WTC11 (cell line): Measurements from ENCODE around the gene SRGAP1. TPM values are rescaled to one million over a fixed set of nuclear protein-coding genes. Genes with fewer than 3 reads are reported as not detected.

Source experiments
- ATAC-seq: fragments of 200-7000 bp; cut with Tn5 transposase; 2 replicates; pipeline ENCODE4 v1.10.0; 2021; ENCODE audit warnings: mild to moderate bottlenecking, moderate library complexity
- CTCF ChIA-PET: fragments of 300-600 bp; sonication (Branson Sonifier 250); formaldehyde crosslinking; loops from one replicate; lab custom pipeline; 2021; ENCODE audit warnings: antibody characterized with exemption; lab: Charles Lee
- POLR2A ChIA-PET: fragments of 350-600 bp; sonication (Branson Sonifier 250); formaldehyde crosslinking; loops from one replicate; lab custom pipeline; 2021; ENCODE audit warnings: antibody characterized with exemption; lab: Charles Lee
- DNase-seq: peaks from one replicate; pipeline ENCODE4 v3.0.0; 2021; ENCODE audit warnings: low spot score
- H3K27ac Mint-ChIP-seq: 2 replicates; pipeline ENCODE4 v1.8.0; 2021; ENCODE audit warnings: mixed read lengths
- H3K27me3 Mint-ChIP-seq: 2 replicates; pipeline ENCODE4 v1.8.0; 2021; ENCODE audit warnings: low read depth, mild to moderate bottlenecking, moderate library complexity, mixed read lengths
- H3K36me3 Mint-ChIP-seq: 2 replicates; pipeline ENCODE4 v1.8.0; 2021; ENCODE audit warnings: mixed read lengths
- H3K4me1 Mint-ChIP-seq: 2 replicates; pipeline ENCODE4 v1.8.0; 2022; ENCODE audit warnings: mixed read lengths
- H3K4me3 Mint-ChIP-seq: 2 replicates; pipeline ENCODE4 v1.8.0; 2021; ENCODE audit warnings: mild to moderate bottlenecking, moderate library complexity, mixed read lengths
- H3K9me3 Mint-ChIP-seq: 2 replicates; pipeline ENCODE4 v1.8.0; 2021; ENCODE audit warnings: mixed read lengths
- ATF6 ChIP-seq: sonication (generic); formaldehyde crosslinking; IDR thresholded peaks from 2 replicates; pipeline ENCODE4 v1.8.1; 2023; ENCODE audit warnings: mild to moderate bottlenecking, missing genetic modification reagents
- CREM ChIP-seq: sonication (generic); formaldehyde crosslinking; IDR thresholded peaks from 2 replicates; pipeline ENCODE4 v1.8.1; 2022; ENCODE audit warnings: mild to moderate bottlenecking, missing genetic modification reagents, moderate library complexity
- HMGXB4 ChIP-seq: sonication (generic); formaldehyde crosslinking; IDR thresholded peaks from 2 replicates; pipeline ENCODE4 v1.8.1; 2023; ENCODE audit warnings: mild to moderate bottlenecking, moderate library complexity, missing genetic modification reagents
- IRF2 ChIP-seq: sonication (generic); formaldehyde crosslinking; IDR thresholded peaks from 2 replicates; pipeline ENCODE4 v1.8.0; 2022; ENCODE audit warnings: low read depth, missing genetic modification reagents, borderline replicate concordance
- NFYB ChIP-seq: sonication (generic); formaldehyde crosslinking; conservative IDR thresholded peaks from 2 replicates; pipeline ENCODE4 v1.8.0; 2022; ENCODE audit warnings: low read depth, missing genetic modification reagents
- OVOL2 ChIP-seq: fragments of 250-450 bp; sonication (Bioruptor Pico); IDR thresholded peaks from 2 replicates; pipeline ENCODE4 v1.9.0; 2021; ENCODE audit warnings: mild to moderate bottlenecking, borderline replicate concordance
- RORB ChIP-seq: fragments of 250-450 bp; sonication (Bioruptor Pico); IDR thresholded peaks from 2 replicates; pipeline ENCODE4 v1.9.0; 2021; ENCODE audit warnings: mild to moderate bottlenecking
- ZBTB43 ChIP-seq: sonication (generic); formaldehyde crosslinking; IDR thresholded peaks from 2 replicates; pipeline ENCODE4 v1.8.1; 2023; ENCODE audit warnings: mild to moderate bottlenecking, missing genetic modification reagents
- total RNA-seq: library from RNA; stranded (reverse); gene quantifications from 3 replicates; pipeline ENCODE4 v1.2.3, GENCODE V29; 2021
- TF ChIP-seq, protein P1 (sequence below): sonication (generic); formaldehyde crosslinking; IDR thresholded peaks from 2 replicates; pipeline ENCODE4 v1.8.1; 2023; ENCODE audit warnings: mild to moderate bottlenecking, missing genetic modification reagents, borderline replicate concordance
- TF ChIP-seq, protein P2 (sequence below): sonication (generic); formaldehyde crosslinking; IDR thresholded peaks from 2 replicates; pipeline ENCODE4 v1.8.0; 2022; ENCODE audit warnings: mild to moderate bottlenecking, missing genetic modification reagents
- TF ChIP-seq, protein P3 (sequence below): fragments of 250-450 bp; sonication (Bioruptor Pico); IDR thresholded peaks from 2 replicates; pipeline ENCODE4 v1.9.0; 2021; ENCODE audit warnings: mild to moderate bottlenecking

SRGAP1 gene
- total RNA-seq, 1 experiment from 2014 or later: 10.3 TPM

DNA sequence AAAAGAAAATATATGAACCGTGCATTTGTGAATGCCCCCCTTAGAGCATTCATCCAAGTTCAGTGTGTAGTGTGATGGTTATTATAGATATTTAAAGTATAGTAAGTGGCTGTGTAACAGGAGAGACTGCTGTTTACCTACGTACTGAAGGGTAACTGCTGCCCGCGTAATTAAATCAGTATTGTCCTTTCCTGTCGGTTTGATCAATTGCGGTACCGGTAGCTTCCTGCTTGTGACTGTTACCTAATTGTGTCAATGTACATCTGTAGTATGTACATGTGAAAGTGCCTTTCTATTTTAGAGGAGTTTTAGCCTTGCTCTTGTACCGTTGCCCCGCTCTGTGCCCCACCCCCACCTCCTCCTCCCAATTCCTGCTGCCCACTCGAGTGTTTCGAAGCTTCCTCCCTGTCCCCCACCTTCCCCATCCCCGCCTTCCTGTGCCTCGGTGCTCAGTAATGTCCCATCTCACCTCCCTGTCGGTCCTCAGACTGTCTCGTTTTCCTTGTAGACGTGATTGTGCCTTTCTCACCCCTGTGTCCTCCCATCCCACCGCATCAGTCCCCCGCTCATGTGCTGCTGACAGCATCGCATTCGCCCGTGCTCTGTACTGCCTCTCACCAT, 302.6 kb downstream of the SRGAP1 start (continued):
- TF ChIP-seq, protein P1, sequence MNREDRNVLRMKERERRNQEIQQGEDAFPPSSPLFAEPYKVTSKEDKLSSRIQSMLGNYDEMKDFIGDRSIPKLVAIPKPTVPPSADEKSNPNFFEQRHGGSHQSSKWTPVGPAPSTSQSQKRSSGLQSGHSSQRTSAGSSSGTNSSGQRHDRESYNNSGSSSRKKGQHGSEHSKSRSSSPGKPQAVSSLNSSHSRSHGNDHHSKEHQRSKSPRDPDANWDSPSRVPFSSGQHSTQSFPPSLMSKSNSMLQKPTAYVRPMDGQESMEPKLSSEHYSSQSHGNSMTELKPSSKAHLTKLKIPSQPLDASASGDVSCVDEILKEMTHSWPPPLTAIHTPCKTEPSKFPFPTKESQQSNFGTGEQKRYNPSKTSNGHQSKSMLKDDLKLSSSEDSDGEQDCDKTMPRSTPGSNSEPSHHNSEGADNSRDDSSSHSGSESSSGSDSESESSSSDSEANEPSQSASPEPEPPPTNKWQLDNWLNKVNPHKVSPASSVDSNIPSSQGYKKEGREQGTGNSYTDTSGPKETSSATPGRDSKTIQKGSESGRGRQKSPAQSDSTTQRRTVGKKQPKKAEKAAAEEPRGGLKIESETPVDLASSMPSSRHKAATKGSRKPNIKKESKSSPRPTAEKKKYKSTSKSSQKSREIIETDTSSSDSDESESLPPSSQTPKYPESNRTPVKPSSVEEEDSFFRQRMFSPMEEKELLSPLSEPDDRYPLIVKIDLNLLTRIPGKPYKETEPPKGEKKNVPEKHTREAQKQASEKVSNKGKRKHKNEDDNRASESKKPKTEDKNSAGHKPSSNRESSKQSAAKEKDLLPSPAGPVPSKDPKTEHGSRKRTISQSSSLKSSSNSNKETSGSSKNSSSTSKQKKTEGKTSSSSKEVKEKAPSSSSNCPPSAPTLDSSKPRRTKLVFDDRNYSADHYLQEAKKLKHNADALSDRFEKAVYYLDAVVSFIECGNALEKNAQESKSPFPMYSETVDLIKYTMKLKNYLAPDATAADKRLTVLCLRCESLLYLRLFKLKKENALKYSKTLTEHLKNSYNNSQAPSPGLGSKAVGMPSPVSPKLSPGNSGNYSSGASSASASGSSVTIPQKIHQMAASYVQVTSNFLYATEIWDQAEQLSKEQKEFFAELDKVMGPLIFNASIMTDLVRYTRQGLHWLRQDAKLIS (CRISPR knock-in tag): no peak
- no peak for TF ChIP-seq IRF2 (CRISPR knock-in tag)

DNA sequence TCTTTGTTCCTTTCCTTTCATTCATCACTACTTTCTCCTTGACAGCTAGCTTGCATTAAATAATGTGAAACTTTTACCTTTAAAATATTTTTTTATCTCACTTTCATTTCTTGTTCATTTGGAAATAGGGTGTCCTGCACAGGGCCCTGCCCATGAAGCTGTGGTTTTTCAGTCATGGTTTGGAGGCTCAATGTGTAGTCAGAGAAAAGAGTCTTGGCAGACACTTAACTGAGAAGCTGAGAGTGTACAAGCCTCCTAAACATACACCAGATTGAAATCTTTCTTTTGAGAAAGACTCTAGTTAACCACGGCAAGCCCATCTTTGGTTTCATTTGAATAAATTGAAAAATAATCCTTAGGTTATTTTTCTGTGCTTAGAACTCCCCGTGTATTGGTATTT, 303.4 kb downstream of the SRGAP1 start:
- Mint-ChIP-seq H3K36me3 (no peaks in the 10 kb centered on the region), H3K27ac (no peak overlapping the region), H3K9me3 (0 out of 2 replicates have a peak, but pooled peaks cover under 1% of the 10 kb centered on the region), H3K4me1 (peaks cover 8% of the 10 kb centered on the region), H3K27me3 (no peaks in the 10 kb centered on the region), H3K4me3 (no peak overlapping the region)
- DNase-seq (no peak), ATAC-seq (no peak)
- no peak for TF ChIP-seq RORB (CRISPR knock-in tag)
- TF ChIP-seq, protein P2, sequence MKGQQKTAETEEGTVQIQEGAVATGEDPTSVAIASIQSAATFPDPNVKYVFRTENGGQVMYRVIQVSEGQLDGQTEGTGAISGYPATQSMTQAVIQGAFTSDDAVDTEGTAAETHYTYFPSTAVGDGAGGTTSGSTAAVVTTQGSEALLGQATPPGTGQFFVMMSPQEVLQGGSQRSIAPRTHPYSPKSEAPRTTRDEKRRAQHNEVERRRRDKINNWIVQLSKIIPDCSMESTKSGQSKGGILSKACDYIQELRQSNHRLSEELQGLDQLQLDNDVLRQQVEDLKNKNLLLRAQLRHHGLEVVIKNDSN: no peak
- no peak for TF ChIP-seq CREM (CRISPR knock-in tag)
- no peak for TF ChIP-seq HMGXB4 (CRISPR knock-in tag)
- no peak for TF ChIP-seq ATF6 (CRISPR knock-in tag)
- no peak for TF ChIP-seq NFYB (CRISPR knock-in tag)
- TF ChIP-seq OVOL2 (CRISPR knock-in tag): no peak
- TF ChIP-seq, protein P3, sequence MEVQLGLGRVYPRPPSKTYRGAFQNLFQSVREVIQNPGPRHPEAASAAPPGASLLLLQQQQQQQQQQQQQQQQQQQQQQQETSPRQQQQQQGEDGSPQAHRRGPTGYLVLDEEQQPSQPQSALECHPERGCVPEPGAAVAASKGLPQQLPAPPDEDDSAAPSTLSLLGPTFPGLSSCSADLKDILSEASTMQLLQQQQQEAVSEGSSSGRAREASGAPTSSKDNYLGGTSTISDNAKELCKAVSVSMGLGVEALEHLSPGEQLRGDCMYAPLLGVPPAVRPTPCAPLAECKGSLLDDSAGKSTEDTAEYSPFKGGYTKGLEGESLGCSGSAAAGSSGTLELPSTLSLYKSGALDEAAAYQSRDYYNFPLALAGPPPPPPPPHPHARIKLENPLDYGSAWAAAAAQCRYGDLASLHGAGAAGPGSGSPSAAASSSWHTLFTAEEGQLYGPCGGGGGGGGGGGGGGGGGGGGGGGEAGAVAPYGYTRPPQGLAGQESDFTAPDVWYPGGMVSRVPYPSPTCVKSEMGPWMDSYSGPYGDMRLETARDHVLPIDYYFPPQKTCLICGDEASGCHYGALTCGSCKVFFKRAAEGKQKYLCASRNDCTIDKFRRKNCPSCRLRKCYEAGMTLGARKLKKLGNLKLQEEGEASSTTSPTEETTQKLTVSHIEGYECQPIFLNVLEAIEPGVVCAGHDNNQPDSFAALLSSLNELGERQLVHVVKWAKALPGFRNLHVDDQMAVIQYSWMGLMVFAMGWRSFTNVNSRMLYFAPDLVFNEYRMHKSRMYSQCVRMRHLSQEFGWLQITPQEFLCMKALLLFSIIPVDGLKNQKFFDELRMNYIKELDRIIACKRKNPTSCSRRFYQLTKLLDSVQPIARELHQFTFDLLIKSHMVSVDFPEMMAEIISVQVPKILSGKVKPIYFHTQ: no peak
- TF ChIP-seq ZBTB43: no peak
- ChIA-PET POLR2A (no interaction called here), CTCF (interaction anchor here (0.6 to 1.1 kb wide), 3 partner anchors 15 to 109 kb away, joined by 3 to 8 read pairs (median 3); no protein-coding TSS in a partner anchor)
